HG02943 (cell line): Measurements from ENCODE around the gene DBNDD2.
A peak's percentile ranks its signal among the peaks of the same experiment; 100 is the strongest.

Experiments
- ATAC-seq: cut with Tn5 transposase; IDR thresholded peaks from one replicate; pipeline ENCODE4 v1.9.1; 2021; ENCODE audit warnings: mild to moderate bottlenecking, low read depth, moderate library complexity; ENCODE audit not compliant: unreplicated experiment

DBNDD2 gene, protein sequence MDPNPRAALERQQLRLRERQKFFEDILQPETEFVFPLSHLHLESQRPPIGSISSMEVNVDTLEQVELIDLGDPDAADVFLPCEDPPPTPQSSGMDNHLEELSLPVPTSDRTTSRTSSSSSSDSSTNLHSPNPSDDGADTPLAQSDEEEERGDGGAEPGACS

GRCh38 chr20:45407783-45408645 is at the start of gene DBNDD2:
DBNDD2 (plus strand) TSS chr20:45408289; CDS start chr20:45408468, 179 bp downstream.
- no peak for ATAC-seq

GRCh38 chr20:45359069-45359405 is 49.1 kb upstream of the DBNDD2 start:
- ATAC-seq, result no peak

- ATAC-seq, result no peak
Measured at GRCh38 chr20:45359406-45360148, 48.5 kb upstream of the DBNDD2 start.

- no peak for ATAC-seq
Measured at GRCh38 chr20:45361793-45362192, 46.3 kb upstream of the DBNDD2 start.

DNA sequence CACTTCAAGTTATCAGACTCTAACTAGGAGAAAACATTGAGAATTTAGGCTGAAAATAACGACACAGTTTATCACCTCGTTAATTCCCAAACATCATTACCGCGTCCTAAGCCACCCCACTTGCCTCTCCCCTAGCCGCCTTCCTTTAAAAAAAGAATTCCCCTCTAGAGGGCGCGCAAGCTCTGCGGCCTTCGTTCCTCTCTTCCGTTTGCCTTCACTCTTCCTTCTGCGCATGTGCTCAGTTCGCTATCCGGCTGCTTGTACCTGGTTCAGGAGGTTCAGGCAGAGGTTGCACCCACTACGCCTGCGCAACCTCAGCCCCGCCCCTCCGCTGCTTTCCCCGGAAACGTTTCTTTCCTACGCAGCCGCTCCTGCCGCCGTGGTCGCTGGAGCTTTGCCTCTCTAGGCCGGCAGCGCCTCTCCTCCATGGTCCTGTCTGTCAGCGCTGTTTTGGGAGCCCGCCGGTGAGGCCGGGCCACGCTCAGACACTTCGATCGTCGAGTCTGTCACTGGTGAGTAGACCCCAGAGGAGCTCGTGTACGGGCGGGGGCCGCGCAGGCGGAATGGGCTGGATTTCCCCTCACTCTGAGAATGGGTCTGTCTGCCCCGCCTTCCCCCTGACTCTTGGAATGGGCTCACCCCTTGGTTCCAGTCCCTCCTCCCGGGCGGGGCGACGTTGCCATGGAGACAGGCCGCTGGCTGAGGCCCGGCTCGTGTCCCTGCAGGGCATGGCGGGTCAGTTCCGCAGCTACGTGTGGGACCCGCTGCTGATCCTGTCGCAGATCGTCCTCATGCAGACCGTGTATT is 45.1 kb upstream of the DBNDD2 start, which contains the start of gene SYS1:
Gene SYS1 (plus strand): TSS at position 353 of the 807 bp plus-strand sequence. CDS start 376 bp downstream, at position 729.
- peak; percentile 86 for ATAC-seq

- ATAC-seq, result no peak
Measured at GRCh38 chr20:45363611-45364492, 44.2 kb upstream of the DBNDD2 start.

DNA sequence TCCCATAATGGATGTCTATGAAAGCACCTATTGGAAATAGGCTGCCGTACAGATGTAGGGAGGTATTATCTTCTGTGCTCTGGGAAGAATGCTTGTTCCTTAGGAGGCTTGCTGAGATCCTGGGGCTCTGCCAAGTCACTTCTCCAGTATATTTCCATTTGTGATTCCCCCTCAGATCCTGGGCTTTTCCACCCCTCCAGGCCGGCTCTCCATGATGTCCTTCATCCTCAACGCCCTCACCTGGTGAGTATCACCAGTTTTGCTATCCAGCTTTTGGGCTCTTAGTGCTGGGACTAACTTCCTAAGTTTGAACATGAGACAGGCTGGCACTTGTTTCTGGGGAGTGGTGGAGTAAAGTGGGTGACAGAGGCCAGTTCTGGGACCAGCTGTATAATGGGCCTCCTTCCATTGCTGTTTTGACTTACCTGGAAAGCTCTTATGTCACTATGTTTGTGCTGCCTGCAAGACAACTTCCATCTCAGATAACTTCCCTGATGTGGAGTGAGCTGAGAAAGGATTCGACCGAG is 42.6 kb upstream of the DBNDD2 start:
- no peak for ATAC-seq

- no peak for ATAC-seq
Measured at GRCh38 chr20:45366192-45366591, 41.9 kb upstream of the DBNDD2 start.

- no peak for ATAC-seq
Measured at GRCh38 chr20:45366631-45367030, 41.5 kb upstream of the DBNDD2 start.

- ATAC-seq, result no peak
Measured at GRCh38 chr20:45367126-45367525, 41.0 kb upstream of the DBNDD2 start.

GRCh38 chr20:45368221-45368980 is 39.7 kb upstream of the DBNDD2 start:
- peak; percentile 80 for ATAC-seq

DNA sequence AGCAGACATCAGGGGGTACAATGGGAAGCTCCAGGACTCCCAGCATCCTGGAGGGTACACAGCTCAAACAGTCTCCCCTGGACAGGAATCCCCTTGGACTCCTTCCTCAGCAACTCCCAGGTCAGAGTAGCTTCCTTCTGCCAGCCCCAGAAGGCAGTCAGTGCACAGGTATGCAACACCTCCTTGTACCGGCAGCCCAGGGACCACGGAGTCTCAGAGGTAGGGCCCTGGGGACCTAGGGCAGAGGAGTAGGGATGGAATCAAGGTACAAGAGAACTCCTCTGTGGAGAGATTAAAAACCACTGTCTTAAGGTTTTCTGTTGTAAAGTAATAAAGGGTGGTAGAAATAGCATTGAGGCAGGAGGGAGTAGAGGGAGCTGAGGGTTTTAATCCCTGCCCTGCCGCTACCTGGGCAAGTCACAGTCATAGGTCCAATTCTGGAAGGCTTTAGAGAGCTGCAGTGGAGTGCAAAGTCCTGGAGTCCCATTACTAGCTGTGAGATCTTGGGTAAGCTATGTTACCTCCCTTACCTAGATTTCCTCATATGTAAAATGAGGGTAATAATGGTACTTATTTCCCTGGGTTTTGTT is 37.4 kb upstream of the DBNDD2 start:
- no peak for ATAC-seq

- no peak for ATAC-seq
Measured at GRCh38 chr20:45372241-45372640, 35.8 kb upstream of the DBNDD2 start.

DNA sequence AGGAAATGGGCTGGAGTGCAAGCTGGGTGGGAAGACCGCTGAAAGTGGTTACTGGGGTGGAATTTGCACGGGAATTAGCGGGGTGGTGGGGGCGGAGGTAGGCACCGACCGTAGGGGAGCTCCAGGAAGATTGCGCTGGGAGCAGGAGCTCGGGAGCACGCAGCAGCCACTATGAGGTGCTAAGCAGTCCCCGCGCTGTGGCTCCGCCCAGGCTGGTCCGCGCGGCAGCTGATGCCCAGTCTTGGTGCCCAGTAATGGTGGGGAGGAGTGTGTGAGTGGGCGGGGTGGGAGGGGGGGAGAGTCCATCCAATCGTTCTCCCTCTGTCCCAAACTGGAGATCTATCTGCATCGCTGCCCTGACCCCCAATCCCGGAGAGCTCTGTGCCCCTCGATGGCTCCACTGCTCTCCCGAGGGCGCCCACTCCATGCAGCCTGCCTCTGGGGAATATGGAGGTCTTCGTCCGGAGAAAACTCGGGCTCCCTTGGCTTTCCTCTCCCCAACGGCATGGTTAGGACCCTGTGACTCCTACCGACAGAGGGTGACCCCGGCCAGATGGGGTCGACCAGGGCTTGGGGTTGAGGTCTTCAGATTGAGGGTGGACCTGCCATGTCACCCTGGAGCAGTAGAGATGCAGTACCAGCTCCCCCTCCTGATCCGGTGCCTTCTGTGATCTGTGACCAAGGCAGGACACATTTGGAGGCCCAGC is 35.3 kb upstream of the DBNDD2 start:
- ATAC-seq, result no peak

- peak; percentile 76 for ATAC-seq
Measured at GRCh38 chr20:45373353-45374100, 34.6 kb upstream of the DBNDD2 start.

GRCh38 chr20:45374101-45374467 is 34.0 kb upstream of the DBNDD2 start:
- ATAC-seq, result no peak

GRCh38 chr20:45374966-45375365 is 33.1 kb upstream of the DBNDD2 start:
- no peak for ATAC-seq
